Gastroesophageal sphincter (tissue), 2 donors: Measurements from ENCODE around the gene COL4A2.

Source experiments
- POLR2A ChIP-seq, 2 donors: fragments of 450-650 bp; IDR thresholded peaks; one replicate each; pipeline ENCODE4 v1.6.1; 2017; ENCODE audit warnings: antibody characterized with exemption in 2 of 2, mild to moderate bottlenecking in 2 of 2, moderate library complexity in 1 of 2
- POLR2AphosphoS5 ChIP-seq: sonication (generic); formaldehyde crosslinking; IDR thresholded peaks from one replicate; pipeline ENCODE4 v1.6.1; 2017; ENCODE audit warnings: antibody characterized with exemption

DNA sequence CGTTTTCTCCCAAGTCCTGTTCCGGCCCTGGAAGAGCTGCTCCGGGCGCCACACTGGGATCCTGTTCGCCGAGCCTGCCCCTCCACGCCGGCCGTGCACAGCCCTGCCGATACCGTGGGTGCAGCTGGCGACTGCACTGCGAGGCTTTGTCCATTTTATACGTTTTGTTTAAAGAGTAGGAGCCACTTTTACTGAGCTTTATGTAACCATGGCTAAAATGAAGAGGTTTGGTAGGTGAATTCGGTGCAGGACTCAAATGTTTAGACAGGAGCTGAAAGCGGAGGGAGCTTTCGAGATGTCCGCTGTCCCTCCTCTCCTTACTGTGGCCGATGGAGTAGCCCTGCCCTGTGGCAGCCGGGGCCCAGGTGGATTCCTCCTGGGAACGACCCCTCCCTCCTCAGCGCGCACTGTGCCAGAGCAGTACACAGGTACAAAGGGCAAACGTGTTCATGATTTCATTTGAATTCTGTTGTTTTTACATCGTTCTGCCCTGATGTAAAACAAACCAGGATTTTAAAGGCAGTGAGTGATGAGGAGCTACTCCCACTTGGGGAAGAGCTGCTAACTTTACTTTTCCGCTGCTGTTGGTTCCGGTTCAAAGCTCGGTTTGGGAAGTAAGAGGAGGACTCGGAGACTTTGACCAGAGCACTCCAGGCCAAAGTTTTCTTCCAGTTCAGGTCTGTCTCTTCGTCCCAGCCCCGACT lies 1.7 kb downstream of the COL4A2 start:
- TF ChIP-seq POLR2AphosphoS5, result no peak
- no peak for TF ChIP-seq POLR2A (IDR thresholded peaks at IDR 0.05)
